Measurements from ENCODE around the gene PIK3C3.

DNA sequence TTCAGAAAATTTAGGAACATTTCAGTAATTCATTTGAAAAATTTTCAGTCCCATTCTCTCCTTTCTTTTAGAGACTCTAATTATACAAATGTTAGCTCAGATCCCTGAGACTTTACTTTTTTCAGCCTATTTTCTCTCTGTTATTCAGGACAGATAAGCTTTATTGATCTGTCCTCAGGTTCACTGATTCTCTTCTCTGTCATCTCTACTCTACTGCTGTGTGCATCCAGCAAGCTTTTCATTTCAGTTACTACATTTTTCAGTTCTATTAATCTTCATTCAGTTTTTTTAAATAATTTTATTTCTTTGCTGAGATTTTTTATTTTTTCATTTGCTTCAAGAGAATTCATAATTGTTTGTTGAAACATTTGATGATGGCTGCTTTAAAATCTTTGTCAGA, 22.1 kb upstream of the PIK3C3 start:
- TF ChIP-seq POLR2A (IDR thresholded peaks at IDR 0.05; ENCODE audit: low read depth) = no peak
- TF ChIP-seq, protein P1, sequence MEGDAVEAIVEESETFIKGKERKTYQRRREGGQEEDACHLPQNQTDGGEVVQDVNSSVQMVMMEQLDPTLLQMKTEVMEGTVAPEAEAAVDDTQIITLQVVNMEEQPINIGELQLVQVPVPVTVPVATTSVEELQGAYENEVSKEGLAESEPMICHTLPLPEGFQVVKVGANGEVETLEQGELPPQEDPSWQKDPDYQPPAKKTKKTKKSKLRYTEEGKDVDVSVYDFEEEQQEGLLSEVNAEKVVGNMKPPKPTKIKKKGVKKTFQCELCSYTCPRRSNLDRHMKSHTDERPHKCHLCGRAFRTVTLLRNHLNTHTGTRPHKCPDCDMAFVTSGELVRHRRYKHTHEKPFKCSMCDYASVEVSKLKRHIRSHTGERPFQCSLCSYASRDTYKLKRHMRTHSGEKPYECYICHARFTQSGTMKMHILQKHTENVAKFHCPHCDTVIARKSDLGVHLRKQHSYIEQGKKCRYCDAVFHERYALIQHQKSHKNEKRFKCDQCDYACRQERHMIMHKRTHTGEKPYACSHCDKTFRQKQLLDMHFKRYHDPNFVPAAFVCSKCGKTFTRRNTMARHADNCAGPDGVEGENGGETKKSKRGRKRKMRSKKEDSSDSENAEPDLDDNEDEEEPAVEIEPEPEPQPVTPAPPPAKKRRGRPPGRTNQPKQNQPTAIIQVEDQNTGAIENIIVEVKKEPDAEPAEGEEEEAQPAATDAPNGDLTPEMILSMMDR (IDR thresholded peaks at IDR 0.05) = no peak
- TF ChIP-seq EP300 (IDR thresholded peaks at IDR 0.05) = no peak

Measured in esophagus muscularis mucosa (tissue), 4 donors.